Activated CD4-positive, CD25-positive, alpha-beta regulatory T cell treated with anti-CD3 and anti-CD28 coated beads, Interleukin-2, amount 50 U/mL, for 72 hours (primary cell): ENCODE results near the gene NDST3.

Experiments used
- DNase-seq: peaks from one replicate; pipeline ENCODE4 v3.0.0; 2021

Gene NDST3

GRCh38 chr4:118082182-118082581 lies 47.9 kb downstream of the NDST3 start:
- no peak for DNase-seq

GRCh38 chr4:118085700-118086099 lies 51.4 kb downstream of the NDST3 start:
- no peak for DNase-seq

GRCh38 chr4:118086344-118086743 lies 52.1 kb downstream of the NDST3 start:
- DNase-seq, result no peak

GRCh38 chr4:118087366-118087765 lies 53.1 kb downstream of the NDST3 start:
- no peak for DNase-seq

GRCh38 chr4:118099106-118099505 lies 64.8 kb downstream of the NDST3 start:
- no peak for DNase-seq

GRCh38 chr4:118102195-118102594 lies 67.9 kb downstream of the NDST3 start:
- no peak for DNase-seq

GRCh38 chr4:118112117-118113046 lies 78.1 kb downstream of the NDST3 start:
- no peak for DNase-seq

- DNase-seq, result no peak
Observed at GRCh38 chr4:118113220-118113619, 78.9 kb downstream of the NDST3 start.

GRCh38 chr4:118114720-118115119 lies 80.4 kb downstream of the NDST3 start:
- DNase-seq, result no peak

- no peak for DNase-seq
Observed at GRCh38 chr4:118120120-118120760, 86.0 kb downstream of the NDST3 start.

GRCh38 chr4:118124997-118125396 lies 90.7 kb downstream of the NDST3 start:
- DNase-seq, result no peak

GRCh38 chr4:118139241-118139640 lies 105.0 kb downstream of the NDST3 start:
- DNase-seq, result no peak

GRCh38 chr4:118141240-118141639 lies 107.0 kb downstream of the NDST3 start:
- no peak for DNase-seq

GRCh38 chr4:118154649-118155048 lies 120.4 kb downstream of the NDST3 start:
- no peak for DNase-seq

- no peak for DNase-seq
Observed at GRCh38 chr4:118155516-118155915, 121.2 kb downstream of the NDST3 start.

GRCh38 chr4:118158763-118159375 lies 124.6 kb downstream of the NDST3 start:
- no peak for DNase-seq

- no peak for DNase-seq
Observed at GRCh38 chr4:118167306-118167705, 133.0 kb downstream of the NDST3 start.

GRCh38 chr4:118171381-118171780 lies 137.1 kb downstream of the NDST3 start:
- no peak for DNase-seq

GRCh38 chr4:118173126-118173525 lies 138.8 kb downstream of the NDST3 start:
- no peak for DNase-seq

- no peak for DNase-seq
Observed at GRCh38 chr4:118173956-118174725, 139.9 kb downstream of the NDST3 start.

- DNase-seq, result no peak
Observed at GRCh38 chr4:118175506-118175905, 141.2 kb downstream of the NDST3 start.

GRCh38 chr4:118177126-118177525 lies 142.8 kb downstream of the NDST3 start:
- DNase-seq, result no peak

GRCh38 chr4:118180776-118181175 lies 146.5 kb downstream of the NDST3 start:
- DNase-seq, result no peak
